ENCODE measurements around the gene CFAP251. TPM values are rescaled to one million over a fixed set of nuclear protein-coding genes. Genes with fewer than 3 reads are reported as not detected.
"Not testable (repeated sequence)": the region's sequence is repeated elsewhere in the genome, so short reads cannot be mapped to it uniquely, and the experiment has no call there.

CFAP251 gene
- total RNA-seq, 1 donor from 2014 or later = 3.9 TPM

- DNase-seq (ENCODE audit: low spot score) = no peak
These were observed 105.9 kb downstream of the CFAP251 start for GRCh38 chr12:122024132-122024785.

DNA sequence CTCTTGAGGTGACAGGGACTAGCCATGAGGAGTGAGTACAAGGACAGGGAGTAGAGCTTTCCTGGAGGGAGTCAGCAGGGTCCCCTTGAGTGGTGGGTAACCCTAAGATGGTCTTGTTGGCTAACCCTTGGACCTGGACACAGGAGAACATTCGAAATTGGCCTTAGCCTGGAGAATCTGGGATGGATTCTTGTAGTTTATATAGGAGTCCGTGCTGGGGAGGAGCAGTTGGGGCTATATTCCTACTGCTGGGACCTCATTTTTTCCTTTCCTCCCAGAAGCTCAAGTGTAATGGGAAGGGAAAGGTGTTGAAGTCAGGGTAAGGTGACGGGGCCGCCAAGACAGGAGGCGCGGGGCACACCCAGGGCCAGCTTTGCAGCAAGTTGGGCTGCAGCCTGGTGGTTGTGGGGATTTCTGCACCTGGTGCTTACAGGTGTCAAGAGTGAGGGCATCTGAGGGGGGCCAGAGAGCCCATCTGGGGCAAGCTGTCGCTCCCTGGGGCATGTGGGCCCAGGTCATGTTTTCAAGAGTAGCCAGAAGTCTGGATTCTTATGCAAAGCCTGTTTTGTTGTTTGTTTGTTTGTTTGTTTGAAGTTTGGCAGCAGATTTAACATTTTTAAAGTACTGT is 108.4 kb downstream of the CFAP251 start:
- DNase-seq (ENCODE audit: low spot score) = no peak

- DNase-seq (ENCODE audit: low spot score) = no peak
These were observed 109.9 kb downstream of the CFAP251 start for GRCh38 chr12:122028165-122028904.

- DNase-seq (ENCODE audit: low spot score) = no peak
These were observed 110.6 kb downstream of the CFAP251 start for GRCh38 chr12:122028905-122029560.

- no peak for DNase-seq (ENCODE audit: low spot score)
These were observed 111.4 kb downstream of the CFAP251 start for GRCh38 chr12:122029620-122030423.

GRCh38 chr12:122030424-122031035 is 112.1 kb downstream of the CFAP251 start:
- no peak for DNase-seq (ENCODE audit: low spot score)

GRCh38 chr12:122031342-122032216 is 113.2 kb downstream of the CFAP251 start:
- no peak for DNase-seq (ENCODE audit: low spot score)

- DNase-seq (ENCODE audit: low spot score) = no peak
These were observed 114.2 kb downstream of the CFAP251 start for GRCh38 chr12:122032580-122032979.

DNA sequence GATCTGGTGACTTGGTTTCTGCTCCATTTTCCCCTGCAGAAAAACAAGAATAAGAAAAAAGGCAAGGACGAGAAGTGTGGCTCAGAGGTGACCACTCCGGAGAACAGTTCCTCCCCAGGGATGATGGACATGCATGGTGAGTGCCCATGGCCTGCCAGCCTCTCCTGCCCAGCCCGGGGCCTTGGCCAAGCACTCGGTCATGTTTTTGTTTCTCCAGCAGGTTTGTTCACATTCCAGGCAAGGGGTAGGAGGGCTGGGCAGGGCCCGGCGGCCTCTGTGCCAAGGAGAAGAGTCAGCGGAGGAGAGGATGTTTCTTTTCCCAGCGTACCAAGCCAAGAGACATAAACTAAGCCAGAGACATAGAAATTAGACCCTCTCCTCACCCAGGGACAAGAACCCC is 116.9 kb downstream of the CFAP251 start:
- DNase-seq (ENCODE audit: low spot score) = peak; percentile 77

DNA sequence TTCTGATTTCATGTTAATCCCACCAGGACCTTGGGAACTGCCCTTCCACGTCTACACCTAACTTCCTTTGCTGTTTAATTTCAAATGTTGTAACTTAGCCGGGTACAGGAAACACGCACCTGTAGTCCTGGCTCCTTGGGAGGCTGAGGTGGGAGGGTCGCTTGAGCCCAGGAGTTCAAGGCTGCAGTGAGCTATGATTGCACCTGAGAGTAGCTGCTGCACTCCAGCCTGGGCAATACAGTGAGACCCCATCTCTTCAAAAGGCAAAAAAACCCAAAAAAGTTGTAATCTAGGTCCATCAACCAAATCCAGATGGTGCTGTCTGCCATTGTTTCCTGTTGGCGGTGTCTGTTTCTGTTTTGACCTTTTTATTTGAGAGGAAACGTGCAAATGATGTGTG is 117.8 kb downstream of the CFAP251 start:
- DNase-seq (ENCODE audit: low spot score) = no peak

- no peak for DNase-seq (ENCODE audit: low spot score)
These were observed 122.4 kb downstream of the CFAP251 start for GRCh38 chr12:122040579-122041386.

DNA sequence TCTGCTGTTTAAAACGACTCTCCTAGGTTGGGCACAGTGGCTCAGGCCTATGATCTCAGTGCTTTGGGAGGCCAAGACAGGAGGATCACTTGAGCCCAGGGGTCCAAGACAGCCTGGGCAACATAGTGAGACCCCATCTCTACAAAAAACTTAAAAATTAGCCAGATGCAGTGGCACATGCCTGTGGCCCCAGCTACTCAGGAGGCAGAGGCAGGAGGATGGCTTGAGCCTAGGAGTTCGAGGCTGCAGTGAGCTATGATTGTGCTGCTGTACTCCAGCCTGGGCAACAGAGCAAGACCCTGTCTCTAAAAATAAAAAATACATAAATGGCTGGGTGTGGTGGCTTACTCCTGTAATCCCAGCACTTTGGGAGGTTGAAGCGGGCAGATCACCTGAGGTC is 123.1 kb downstream of the CFAP251 start:
- not testable (repeated sequence) for DNase-seq (ENCODE audit: low spot score)

DNA sequence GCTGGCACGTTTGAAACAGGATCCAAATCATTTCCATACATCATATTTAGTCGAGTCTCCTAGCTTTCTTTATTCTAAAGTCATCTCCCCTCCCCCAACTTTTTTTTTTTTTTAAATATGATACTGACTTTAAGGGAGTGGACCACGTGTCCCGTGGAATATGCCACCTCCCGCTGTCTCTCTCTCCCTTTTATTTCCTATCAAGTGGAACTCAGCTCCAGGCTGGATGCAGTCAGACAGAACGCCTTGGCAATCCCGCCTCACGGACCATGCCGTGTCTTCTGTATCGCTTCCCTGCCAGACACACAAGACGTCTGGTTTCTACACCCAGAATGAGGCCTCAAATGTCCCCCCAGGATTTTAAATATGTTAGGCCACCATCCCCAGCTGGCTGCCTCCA is 124.5 kb downstream of the CFAP251 start:
- DNase-seq (ENCODE audit: low spot score) = no peak

DNA sequence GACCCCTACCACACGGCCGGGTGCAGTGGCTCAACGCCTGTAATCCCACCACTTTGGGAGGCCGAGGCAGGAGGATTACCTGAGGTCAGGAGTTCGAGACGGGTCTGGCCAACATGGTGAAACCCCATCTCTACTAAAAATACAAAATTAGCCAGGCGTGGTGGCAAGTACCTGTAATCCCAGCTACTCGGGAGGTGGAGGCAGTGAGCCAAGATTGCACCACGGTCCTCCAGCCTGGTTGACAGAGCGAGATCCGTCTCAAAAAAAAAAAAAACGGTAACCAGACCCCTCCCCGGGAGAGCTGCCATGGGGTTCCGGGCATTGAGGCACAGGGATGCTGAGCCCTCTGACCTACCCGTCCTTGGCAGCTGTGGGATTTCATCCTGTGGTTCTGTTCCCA is 125.1 kb downstream of the CFAP251 start:
- no peak for DNase-seq (ENCODE audit: low spot score)

DNA sequence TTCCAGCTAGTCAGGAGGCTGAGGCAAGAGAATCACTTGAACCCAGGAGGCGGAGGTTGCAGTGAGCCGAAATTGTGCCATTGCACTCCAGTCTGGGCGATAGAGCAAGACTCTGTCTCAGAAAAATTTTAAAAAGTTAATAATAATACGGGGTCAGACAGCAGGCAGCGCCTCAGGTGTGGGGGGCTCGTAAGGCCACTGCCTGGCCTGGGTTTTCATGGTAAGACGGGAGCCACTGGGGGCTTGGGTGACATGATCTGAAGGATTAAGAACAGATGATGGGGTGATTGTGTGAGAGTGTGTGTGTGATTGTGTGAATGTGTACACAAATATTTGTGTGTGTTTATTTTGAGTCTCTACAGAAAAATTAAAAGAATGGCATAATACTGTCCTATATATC is 126.9 kb downstream of the CFAP251 start:
- no peak for DNase-seq (ENCODE audit: low spot score)

GRCh38 chr12:122046145-122046544 is 127.8 kb downstream of the CFAP251 start:
- DNase-seq (ENCODE audit: low spot score) = no peak

- no peak for DNase-seq (ENCODE audit: low spot score)
These were observed 129.8 kb downstream of the CFAP251 start for GRCh38 chr12:122048151-122048550.

GRCh38 chr12:122049827-122050226 is 131.4 kb downstream of the CFAP251 start:
- no peak for DNase-seq (ENCODE audit: low spot score)

DNA sequence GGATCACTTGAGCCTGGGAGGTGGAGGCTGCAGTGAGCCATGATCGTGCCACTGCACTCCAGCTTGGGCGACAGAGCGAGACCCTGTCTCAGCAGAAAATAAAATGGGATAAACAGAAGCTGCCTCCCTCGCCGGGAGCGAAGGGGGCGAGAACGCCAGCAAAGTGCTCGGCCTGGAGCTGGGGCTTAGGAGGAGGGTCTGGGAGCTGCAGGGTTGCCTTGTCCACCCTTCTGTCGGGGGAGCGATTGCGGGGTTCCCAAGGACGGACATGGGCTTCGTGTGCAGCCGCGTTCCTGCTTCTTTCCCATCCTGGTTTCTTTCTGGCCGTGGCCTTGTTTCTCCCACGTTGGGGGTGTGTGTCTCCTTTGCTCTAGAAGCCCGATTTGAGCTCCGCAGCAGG is 132.3 kb downstream of the CFAP251 start:
- DNase-seq (ENCODE audit: low spot score) = no peak

Measured in ureter (tissue), 1 donor.